Measurements from ENCODE around the gene TMEM44. TPM values are rescaled to one million over a fixed set of nuclear protein-coding genes. Genes with fewer than 3 reads are reported as not detected.
"Not testable (repeated sequence)": the region's sequence is repeated elsewhere in the genome, so short reads cannot be mapped to it uniquely, and the experiment has no call there.

The TMEM44 gene
- total RNA-seq, 4 donors from 2014 or later, result 6.5 to 24.5 (median 19.5) TPM

DNA sequence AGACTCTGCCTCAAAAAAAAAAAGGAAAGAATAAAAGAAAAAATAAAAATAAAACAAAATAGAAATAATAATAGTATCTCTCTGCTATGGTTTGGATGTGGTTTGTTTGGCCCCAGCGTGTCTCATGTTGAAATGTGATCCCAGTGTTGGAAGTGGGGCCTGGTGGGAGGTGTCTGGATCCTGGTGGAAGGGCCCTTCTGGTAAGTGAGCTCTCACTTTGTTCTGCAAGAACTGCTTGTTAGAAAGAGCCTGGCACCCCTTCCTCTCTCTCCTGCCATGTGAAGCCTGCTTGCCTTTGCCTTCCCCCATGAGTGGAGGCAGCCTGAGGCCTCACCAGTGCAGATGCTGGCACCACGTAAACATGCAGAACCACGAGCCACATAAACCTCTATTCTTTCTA lies 26.3 kb downstream of the TMEM44 start:
- no peaks in the 10 kb centered on the region for H3K9me3 ChIP-seq
- no peak for TF ChIP-seq POLR2A (IDR thresholded peaks at IDR 0.05)
- TF ChIP-seq, protein P1, sequence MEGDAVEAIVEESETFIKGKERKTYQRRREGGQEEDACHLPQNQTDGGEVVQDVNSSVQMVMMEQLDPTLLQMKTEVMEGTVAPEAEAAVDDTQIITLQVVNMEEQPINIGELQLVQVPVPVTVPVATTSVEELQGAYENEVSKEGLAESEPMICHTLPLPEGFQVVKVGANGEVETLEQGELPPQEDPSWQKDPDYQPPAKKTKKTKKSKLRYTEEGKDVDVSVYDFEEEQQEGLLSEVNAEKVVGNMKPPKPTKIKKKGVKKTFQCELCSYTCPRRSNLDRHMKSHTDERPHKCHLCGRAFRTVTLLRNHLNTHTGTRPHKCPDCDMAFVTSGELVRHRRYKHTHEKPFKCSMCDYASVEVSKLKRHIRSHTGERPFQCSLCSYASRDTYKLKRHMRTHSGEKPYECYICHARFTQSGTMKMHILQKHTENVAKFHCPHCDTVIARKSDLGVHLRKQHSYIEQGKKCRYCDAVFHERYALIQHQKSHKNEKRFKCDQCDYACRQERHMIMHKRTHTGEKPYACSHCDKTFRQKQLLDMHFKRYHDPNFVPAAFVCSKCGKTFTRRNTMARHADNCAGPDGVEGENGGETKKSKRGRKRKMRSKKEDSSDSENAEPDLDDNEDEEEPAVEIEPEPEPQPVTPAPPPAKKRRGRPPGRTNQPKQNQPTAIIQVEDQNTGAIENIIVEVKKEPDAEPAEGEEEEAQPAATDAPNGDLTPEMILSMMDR (IDR thresholded peaks at IDR 0.05), result no peak
- intact Hi-C loops (cut with DNase I; ENCODE audit: low total_unique reads), result no loop called here
- no peaks in the 10 kb centered on the region for H3K27me3 ChIP-seq
- no peaks in the 10 kb centered on the region for H3K36me3 ChIP-seq
- no peak overlapping the region for H3K27ac ChIP-seq
- no peak overlapping the region for H3K4me3 ChIP-seq
- no peaks in the 10 kb centered on the region for H3K4me1 ChIP-seq
- no peak for DNase-seq

DNA sequence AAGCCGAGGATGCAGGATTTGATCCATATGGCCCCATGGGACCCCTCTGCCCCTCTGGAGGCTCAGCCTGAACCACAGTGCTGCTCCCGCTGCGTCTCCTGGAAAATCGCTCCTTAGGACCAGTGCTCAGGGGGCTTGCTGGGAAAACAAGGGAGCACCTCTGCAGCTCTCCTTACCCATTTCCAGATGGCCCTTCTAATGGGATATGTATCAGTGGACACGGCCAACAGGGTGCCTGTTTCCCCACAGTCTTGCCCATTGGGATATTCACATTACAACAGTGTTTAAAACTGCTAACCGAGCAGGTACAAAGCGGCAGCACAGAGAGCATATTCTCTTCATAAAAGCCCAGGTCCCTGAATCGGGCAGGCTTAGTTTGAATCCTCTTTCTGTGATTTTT lies 27.1 kb downstream of the TMEM44 start:
- Histone ChIP-seq H3K36me3 (no peaks in the 10 kb centered on the region), H3K9me3 (no peaks in the 10 kb centered on the region), H3K27ac (no peak overlapping the region), H3K27me3 (no peaks in the 10 kb centered on the region), H3K4me3 (no peak overlapping the region), H3K4me1 (no peaks in the 10 kb centered on the region)
- no peak for TF ChIP-seq POLR2A (IDR thresholded peaks at IDR 0.05)
- TF ChIP-seq, protein P1 (IDR thresholded peaks at IDR 0.05), result no peak
- intact Hi-C loops (cut with DNase I; ENCODE audit: low total_unique reads), result no loop called here
- no peak for DNase-seq

DNA sequence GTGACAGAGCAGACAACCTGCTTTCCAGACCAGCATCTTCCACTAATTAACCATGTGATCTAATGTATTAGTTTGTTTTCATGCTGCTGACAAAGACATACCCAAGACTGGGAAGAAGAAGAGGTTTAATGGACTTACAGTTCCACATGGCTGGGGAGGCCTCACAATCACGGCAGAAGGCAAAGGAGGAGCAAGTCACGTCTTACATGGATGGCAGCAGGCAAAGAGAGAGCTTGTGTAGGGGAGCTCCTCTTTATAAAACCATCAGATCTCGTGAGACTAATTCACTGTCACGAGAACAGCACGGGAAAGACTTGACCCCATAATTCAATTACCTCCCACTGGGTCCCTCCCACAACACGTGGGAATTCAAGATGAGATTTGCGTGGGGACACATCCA lies 27.9 kb downstream of the TMEM44 start:
- H3K4me3 ChIP-seq; H3K9me3 ChIP-seq; DNase-seq; H3K27me3 ChIP-seq; H3K27ac ChIP-seq; intact Hi-C loops (cut with DNase I; ENCODE audit: low total_unique reads); H3K36me3 ChIP-seq; H3K4me1 ChIP-seq: not testable (repeated sequence)

DNA sequence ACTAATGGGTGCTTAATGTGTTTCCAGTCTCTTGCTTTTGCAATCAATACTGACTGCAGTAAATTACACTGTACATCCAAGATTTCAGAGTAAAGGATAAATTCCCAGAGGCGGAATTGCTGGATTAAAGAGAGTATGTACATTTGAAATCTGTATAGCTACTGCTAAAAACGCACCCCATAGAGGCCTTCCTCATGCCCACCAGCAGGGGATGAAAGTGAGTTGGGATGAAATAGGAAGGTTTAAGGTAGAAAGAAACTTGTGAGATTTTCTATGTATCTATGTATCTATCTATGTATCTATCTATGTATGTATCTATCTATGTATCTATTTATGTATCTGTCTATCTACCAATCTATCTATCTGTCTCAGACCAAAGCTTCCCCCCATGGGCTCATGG lies 28.4 kb downstream of the TMEM44 start:
- Histone ChIP-seq H3K36me3 (no peaks in the 10 kb centered on the region), H3K27me3 (no peaks in the 10 kb centered on the region), H3K4me3 (no peak overlapping the region), H3K4me1 (no peaks in the 10 kb centered on the region), H3K27ac (no peak overlapping the region), H3K9me3 (no peaks in the 10 kb centered on the region)
- TF ChIP-seq POLR2A (IDR thresholded peaks at IDR 0.05), result no peak
- TF ChIP-seq, protein P1 (IDR thresholded peaks at IDR 0.05), result no peak
- intact Hi-C loops (cut with DNase I; ENCODE audit: low total_unique reads), result no loop called here
- no peak for DNase-seq

DNA sequence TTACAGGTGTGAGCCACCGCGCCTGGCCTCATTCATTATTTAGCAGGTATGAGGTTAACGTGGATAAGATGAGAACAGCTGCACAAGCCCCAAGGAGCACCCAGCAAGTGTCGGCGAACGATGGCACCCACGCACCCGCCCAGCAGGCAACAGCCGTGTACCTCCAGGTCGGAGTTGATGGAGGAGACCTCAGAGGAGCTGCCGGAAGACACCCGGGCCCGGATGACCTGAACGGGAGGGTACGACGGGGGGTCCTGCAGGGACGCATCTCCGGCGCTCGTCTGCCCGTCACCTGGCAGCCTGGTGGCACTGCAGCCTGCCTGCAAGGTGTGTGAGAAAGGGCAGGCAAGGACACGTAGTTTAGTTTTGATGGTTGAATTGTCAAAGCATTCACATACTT lies 29.1 kb downstream of the TMEM44 start:
- TF ChIP-seq POLR2A (IDR thresholded peaks at IDR 0.05), result no peak
- TF ChIP-seq, protein P1 (IDR thresholded peaks at IDR 0.05), result no peak
- Histone ChIP-seq H3K27me3 (no peaks in the 10 kb centered on the region), H3K4me1 (no peaks in the 10 kb centered on the region), H3K27ac (no peak overlapping the region), H3K4me3 (no peak overlapping the region), H3K9me3 (no peaks in the 10 kb centered on the region), H3K36me3 (no peaks in the 10 kb centered on the region)
- no peak for DNase-seq
- intact Hi-C loops (cut with DNase I; ENCODE audit: low total_unique reads), result no loop called here

DNA sequence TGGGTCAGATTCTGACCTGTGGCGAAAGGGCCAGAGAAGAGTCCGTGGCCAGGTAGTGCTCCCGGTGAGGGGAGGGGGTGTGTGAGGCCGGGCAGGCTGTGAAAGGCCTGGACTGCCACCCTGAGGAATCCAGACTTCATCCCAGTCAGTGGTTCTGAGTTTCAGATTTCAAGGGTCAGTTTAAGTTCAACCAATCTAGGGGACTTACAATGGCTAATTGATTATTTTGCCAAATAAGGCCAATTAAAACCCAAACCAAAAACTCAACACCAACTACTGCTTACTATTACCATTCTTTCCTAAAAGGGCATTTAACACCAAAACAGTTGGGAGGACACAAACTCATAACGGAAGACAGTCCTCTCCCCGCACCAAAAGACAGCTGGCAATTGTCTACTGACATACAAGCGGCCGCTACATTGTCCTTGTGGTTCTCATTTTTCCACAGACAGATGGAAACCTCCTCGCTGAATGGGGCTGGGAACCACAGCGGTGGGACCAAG lies 30.5 kb downstream of the TMEM44 start:
- Histone ChIP-seq H3K27me3 (no peaks in the 10 kb centered on the region), H3K9me3 (no peaks in the 10 kb centered on the region), H3K4me3 (no peak overlapping the region), H3K27ac (no peak overlapping the region), H3K4me1 (no peaks in the 10 kb centered on the region), H3K36me3 (no peaks in the 10 kb centered on the region)
- intact Hi-C loops (cut with DNase I; ENCODE audit: low total_unique reads), result no loop called here
- no peak for TF ChIP-seq POLR2A (IDR thresholded peaks at IDR 0.05)
- TF ChIP-seq, protein P1 (IDR thresholded peaks at IDR 0.05), result no peak
- DNase-seq, result no peak
